Stimulated activated CD8-positive, alpha-beta memory T cell treated with anti-CD3 and anti-CD28 coated beads, Interleukin-15, amount 100 ng/mL, for 48 hours (primary cell): ENCODE results near the gene AK8.
A peak's percentile ranks its signal among the peaks of the same experiment; 100 is the strongest.

Experiments used
- DNase-seq, 2 donors: peaks; one replicate each; pipeline ENCODE4 v3.0.0-alpha.2; 2020; ENCODE audit warnings: low read depth in 2 of 2

Gene AK8

DNA sequence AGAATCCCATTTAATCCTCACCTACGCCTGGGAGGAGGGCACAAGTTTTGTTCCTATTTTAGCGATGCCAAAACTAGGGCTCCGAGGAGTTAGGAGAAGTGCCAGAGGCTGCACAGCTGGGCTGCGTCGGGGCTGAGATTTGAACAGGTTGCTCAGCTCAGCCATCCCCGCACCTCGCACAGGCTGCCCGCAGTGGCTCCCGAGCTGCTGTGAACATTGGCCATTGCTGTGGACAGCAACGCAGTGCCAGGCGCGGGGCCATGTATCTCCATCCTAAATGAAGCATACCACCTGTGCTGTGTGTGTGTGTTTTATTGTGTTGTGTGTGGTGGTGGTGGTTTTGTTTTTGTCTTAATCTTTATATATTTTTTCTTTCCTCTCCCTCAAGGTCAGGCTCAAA, 52.0 kb downstream of the AK8 start:
- DNase-seq = no peak

- no peak for DNase-seq
Observed at GRCh38 chr9:132825430-132825829, 52.7 kb downstream of the AK8 start.

- no peak for DNase-seq
Observed at GRCh38 chr9:132824951-132825350, 53.1 kb downstream of the AK8 start.

- DNase-seq = no peak
Observed at GRCh38 chr9:132824151-132824550, 53.9 kb downstream of the AK8 start.

GRCh38 chr9:132823370-132824145, 54.5 kb downstream of the AK8 start:
- DNase-seq = no peak

GRCh38 chr9:132820169-132820944, 57.7 kb downstream of the AK8 start:
- DNase-seq = no peak

DNA sequence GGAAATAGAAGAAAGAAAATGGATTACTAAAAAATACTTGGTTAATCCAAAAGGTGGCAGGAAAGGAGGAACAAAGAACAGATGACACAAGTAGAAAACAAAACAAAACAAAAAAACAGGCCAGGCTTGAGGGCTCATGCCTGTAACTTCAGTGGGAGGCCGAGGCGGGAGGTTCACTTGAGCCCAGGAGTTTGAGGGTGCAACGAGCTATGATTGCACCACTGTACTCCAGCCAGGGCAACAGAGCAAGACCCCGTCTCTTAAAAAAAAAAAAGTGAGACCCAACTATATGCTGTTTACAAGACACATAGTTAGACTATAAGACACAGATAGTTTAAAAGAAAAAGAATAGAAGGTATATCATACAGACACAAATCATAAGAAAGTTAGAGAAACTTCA, 59.5 kb downstream of the AK8 start:
- no peak for DNase-seq

DNA sequence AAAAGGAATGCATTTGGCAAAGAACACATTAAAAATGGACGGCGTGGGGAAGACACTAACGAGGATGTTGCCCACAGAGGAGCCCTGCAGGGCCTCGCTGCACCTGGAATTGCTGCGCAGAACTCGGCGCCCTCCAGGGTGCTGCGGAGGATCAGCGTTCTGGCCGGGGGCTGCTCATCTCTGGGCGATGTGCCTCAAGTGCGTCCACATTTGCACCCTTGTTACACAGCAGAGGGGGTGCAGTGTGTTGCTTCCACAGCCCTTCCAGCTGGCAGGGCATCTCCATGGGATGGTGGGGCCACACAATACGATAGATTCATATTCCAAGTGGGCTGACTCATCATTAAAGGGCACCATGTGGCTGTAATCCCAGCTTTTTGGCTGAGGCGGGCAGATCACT, 63.1 kb downstream of the AK8 start:
- no peak for DNase-seq

- DNase-seq = no peak
Observed at GRCh38 chr9:132813115-132813771, 64.8 kb downstream of the AK8 start.

DNA sequence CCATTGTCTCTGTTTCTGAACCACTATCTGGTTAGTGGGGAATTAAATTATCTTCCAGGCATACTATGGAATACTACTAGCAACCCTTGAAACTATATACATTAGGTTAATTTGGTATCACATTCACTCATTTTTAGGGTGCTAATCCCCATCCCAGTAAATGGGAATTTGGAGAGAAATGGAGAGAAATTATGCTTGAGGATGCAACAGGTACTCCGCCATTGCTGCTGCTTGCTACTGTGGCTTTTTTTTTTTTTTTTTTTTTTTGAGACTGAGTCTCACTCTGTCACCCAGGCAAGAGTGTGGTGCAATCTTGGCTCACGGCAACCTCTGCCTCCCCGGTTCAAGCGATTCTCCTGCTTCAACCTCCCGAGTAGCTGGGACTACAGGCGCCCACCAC, 66.1 kb downstream of the AK8 start:
- no peak for DNase-seq

DNA sequence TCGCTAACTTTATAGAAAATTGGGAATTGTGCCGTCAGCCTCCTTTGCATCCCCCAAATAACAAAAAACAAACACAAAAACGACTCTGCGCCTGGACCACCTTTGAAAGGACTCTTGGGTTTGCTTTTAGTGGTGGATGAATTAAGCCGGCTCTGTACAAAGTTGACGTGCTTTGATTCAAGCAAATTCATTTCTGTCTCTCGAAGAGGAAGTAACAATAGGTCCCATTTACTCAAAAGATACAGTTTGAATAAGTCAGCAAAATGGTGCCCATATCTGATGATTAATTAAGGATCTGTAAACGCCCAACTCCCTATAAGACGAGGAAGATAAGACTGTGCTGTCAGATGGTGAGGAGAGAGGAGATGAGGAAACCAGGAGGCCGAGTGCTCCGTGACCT, 67.8 kb downstream of the AK8 start:
- no peak for DNase-seq

DNA sequence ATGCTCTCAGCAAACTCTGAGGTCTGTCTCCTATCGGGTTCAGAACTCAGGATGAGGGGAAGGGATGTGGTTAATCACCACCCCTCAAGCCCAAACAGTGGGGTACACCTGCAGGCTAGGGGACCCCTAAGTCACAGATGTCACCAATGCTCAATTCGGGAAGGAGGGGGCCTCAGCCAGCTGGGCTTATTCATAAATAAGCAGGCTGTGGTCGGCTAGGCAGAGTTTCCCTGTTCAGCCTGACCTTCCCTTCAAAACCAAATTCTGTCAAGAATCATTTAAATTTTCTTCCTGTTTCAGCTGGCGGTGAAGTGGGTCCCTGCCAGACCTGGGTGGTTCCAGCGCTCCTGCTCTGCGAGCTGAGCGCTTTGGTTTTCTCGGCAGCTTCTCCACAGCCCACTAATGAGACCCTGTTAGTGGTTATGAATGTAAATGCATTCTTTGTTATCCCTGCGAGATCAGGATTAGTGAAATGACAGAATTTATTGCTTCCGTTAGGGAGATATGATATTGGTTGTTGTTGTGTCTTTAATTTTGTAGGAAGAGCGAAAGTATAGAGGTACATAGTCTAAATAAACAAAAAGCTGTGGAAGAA, 68.3 kb downstream of the AK8 start:
- no peak for DNase-seq

- no peak for DNase-seq
Observed at GRCh38 chr9:132808645-132809044, 69.4 kb downstream of the AK8 start.

- DNase-seq = no peak
Observed at GRCh38 chr9:132806723-132807421, 71.2 kb downstream of the AK8 start.

GRCh38 chr9:132806306-132806705, 71.8 kb downstream of the AK8 start:
- no peak for DNase-seq

GRCh38 chr9:132804576-132805295, 73.3 kb downstream of the AK8 start:
- no peak for DNase-seq

DNA sequence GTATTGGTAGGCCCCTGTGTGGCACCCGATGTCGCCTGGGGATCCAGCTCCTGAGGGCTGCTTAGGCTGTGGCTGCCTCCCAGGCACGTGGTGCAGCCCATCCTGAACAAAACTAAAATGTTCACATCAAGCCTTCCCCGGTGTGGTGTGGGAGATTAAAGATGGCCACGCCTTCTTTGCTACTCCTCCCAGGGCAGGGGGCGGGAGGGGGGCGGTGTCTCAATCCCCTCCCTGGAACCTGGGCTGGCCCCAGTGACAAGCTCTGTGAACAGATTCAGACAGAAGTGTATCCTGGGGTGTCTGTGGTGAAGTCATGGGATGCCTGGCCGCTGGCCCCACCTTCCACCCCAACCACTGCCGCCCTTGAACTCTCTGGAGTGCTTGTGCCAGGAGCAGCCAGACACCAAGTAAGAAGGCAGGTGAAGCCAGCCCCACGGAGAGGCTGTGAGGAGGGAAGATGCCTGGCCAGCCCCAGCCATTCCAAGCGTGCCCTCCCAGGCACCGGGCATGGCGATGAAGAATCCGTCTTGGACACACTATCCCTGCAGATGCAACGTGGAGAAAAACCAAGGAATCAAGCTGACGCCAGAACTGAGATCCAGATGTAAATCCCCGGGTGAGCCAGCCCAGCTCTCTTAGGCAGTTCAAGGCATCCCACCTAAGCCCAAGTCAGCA, 75.8 kb downstream of the AK8 start:
- DNase-seq = no peak

- no peak for DNase-seq
Observed at GRCh38 chr9:132801659-132802058, 76.4 kb downstream of the AK8 start.

DNA sequence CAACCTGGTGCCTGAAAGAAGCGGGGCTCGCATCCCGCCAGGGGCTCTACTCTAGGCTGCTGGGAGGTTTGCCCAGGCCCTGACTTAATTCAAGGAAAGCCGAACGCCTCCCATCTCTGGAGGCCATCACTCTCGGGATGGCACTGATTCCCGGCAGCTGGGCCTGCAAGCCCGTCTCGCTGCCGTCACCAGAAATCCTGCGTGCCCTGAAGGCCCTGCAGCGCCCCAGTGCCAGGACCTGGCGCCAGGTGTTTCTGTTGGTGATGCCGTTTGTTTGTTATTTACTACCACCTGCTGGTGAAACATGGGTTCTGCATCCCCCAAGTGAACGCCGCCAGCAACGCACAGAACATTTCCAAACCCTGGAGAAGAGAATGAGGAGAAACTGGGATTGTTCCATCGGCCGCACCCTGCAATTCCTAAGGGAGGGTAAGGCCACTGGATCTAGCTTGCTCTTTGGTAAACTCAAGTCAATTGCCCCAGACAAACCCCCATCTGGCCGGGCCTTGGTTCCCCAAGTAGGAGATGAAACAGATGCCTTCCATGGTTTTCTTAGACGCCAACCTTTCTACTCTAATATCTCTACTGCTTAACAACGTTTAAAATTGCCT, 77.9 kb downstream of the AK8 start:
- DNase-seq = peak; percentile 30 to 36
